ENCODE data around the gene ADGRV1. TPM values are rescaled to one million over a fixed set of nuclear protein-coding genes. Genes with fewer than 3 reads are reported as not detected.

ADGRV1 gene
- polyA plus RNA-seq, 1 of the 3 experiments (the other 2 are of a cell fraction): 0.23 TPM

DNA sequence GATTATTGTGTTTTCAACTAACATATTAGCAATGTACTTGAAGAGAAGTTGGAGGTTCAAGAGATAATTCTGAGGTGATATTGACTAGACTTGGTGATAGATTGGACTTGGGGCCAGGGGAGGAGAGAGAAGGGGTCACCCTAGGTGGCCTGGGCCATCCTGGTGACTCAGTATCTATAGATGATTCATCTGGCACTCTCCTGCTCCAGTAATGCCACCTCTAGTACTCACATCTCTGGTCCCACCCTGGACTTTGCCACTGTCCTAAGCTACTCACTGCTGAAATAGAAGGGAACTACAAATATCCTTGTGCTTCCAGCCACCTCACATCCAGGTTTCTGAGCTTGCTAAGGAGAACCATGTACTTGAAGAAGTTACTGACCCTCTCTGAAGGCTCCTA is 574.6 kb downstream of the ADGRV1 start:
- H3K27ac ChIP-seq (ENCODE audit: low read depth in 2 of 2, low read length in 1 of 2): no peak overlapping the region
- POLR2A ChIA-PET: no interaction called here
- CTCF ChIA-PET: interaction anchor here (1.5 kb wide), 1 partner anchor 252 kb away, joined by 4 read pairs; no protein-coding TSS in a partner anchor

DNA sequence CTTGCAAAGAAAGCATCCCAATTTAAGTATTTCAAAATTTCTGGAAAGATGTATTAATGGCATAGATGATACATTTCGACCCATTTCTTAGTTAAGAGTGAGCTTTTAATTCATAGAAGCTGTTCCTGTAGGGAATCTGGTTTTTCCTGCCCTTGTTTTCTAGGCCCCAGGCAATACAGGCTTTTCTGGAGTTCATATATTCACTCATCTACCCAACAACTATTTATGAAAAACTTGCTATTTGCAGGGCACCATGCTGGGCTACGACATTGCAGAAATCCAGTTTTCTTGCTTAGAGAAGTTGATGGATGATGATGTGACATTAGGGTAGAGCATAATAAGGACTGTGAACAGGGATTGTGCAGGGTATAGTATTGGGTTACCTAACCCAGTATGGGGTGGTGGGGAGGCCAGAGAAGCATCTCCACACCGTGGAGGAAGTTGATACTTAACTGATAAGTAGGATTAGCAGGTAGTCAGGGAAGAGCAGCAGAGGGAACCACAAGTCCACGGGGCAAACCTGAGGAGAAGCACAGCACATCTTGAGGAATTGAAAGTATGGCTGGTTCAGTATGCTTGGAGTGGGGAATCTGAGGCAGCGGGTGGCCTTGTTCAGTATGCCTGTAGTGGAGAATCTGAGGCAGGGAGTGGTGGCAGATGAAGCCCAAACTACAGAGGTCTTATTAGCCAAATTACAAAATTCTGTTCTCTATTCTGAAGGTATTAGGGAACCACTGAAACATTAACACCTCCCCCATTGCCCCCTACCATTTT is 577.1 kb downstream of the ADGRV1 start:
- Histone ChIP-seq H3K9me2 (no peaks in the 10 kb centered on the region), H3K4me1 (ENCODE audit: control insufficient read depth in 1 of 2, insufficient read depth in 2 of 2, low read depth in 1 of 2, low read length in 1 of 2) (no peaks in the 10 kb centered on the region; a peak in 2 of 4 replicates), H4K20me1 (ENCODE audit: insufficient read depth) (no peaks in the 10 kb centered on the region), H3F3A (replicated peaks; ENCODE audit: insufficient read depth) (peaks cover 4% of the 10 kb centered on the region), H3K9me3 (no peaks in the 10 kb centered on the region), H3K36me3 (replicated peaks in 1 of 2; ENCODE audit: control insufficient read depth in 1 of 2, insufficient read depth in 2 of 2, low read length in 1 of 2) (no peaks in the 10 kb centered on the region), H3K27me3 (ENCODE audit: insufficient read depth) (no peaks in the 10 kb centered on the region), H2AFZ (ENCODE audit: low read depth) (no peak overlapping the region), H3K9ac (no peak overlapping the region), H3K27ac (ENCODE audit: low read depth in 2 of 2, low read length in 1 of 2) (0 out of 4 replicates have a peak overlapping the region, but pooled peaks of 1 of the 2 experiments have one; percentile 34), H3K4me2 (no peak overlapping the region), H3K4me3 (ENCODE audit: low read depth in 2 of 2, low read length in 1 of 2) (no peak overlapping the region), H3K79me2 (ENCODE audit: insufficient read depth) (no peaks in the 10 kb centered on the region)
- no peak for DNase-seq
- CTCF ChIA-PET: no interaction called here
- 94% methylated on average over 5 of the region's 5 CpGs for WGBS (ENCODE audit: low lambda C conversion rate)
- POLR2A ChIA-PET: no interaction called here
- TF ChIP-seq TEAD4 (IDR thresholded peaks at IDR 0.05; ENCODE audit: borderline replicate concordance, insufficient read depth) (no peak), JUND (IDR thresholded peaks at IDR 0.05) (no peak), NRF1 (IDR thresholded peaks at IDR 0.05; ENCODE audit: low read depth, low read length) (no peak), NFIC (IDR thresholded peaks at IDR 0.05; ENCODE audit: borderline replicate concordance) (no peak), MEF2A (IDR thresholded peaks at IDR 0.05; ENCODE audit: borderline replicate concordance, low read depth) (no peak), EP300 (IDR thresholded peaks at IDR 0.05; ENCODE audit: borderline replicate concordance in 1 of 2, low read depth in 1 of 2, low read length in 1 of 2) (no peak), RAD21 (IDR thresholded peaks at IDR 0.05; ENCODE audit: low read length) (no peak), SMC3 (IDR thresholded peaks at IDR 0.05; ENCODE audit: low read depth, low read length) (no peak), FOSL2 (IDR thresholded peaks at IDR 0.05; ENCODE audit: borderline replicate concordance, low read depth) (no peak), YY1 (IDR thresholded peaks at IDR 0.05; ENCODE audit: low read depth) (no peak)
- TF ChIP-seq, protein P1, sequence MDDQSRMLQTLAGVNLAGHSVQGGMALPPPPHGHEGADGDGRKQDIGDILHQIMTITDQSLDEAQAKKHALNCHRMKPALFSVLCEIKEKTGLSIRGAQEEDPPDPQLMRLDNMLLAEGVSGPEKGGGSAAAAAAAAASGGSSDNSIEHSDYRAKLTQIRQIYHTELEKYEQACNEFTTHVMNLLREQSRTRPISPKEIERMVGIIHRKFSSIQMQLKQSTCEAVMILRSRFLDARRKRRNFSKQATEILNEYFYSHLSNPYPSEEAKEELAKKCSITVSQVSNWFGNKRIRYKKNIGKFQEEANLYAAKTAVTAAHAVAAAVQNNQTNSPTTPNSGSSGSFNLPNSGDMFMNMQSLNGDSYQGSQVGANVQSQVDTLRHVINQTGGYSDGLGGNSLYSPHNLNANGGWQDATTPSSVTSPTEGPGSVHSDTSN (IDR thresholded peaks at IDR 0.05): no peak

More for the DNA sequence above, 574.6 kb downstream of the ADGRV1 start:
- no peak overlapping the region for H3K9ac ChIP-seq
- H3K4me3 ChIP-seq (ENCODE audit: low read depth in 2 of 2, low read length in 1 of 2): no peak overlapping the region
- no peaks in the 10 kb centered on the region for H3K27me3 ChIP-seq (ENCODE audit: insufficient read depth)
- no peaks in the 10 kb centered on the region for H3K79me2 ChIP-seq (ENCODE audit: insufficient read depth)
- H3K4me2 ChIP-seq: no peak overlapping the region
- H4K20me1 ChIP-seq (ENCODE audit: insufficient read depth): no peaks in the 10 kb centered on the region
- DNase-seq: no peak
- no peak overlapping the region for H2AFZ ChIP-seq (ENCODE audit: low read depth)
- no peaks in the 10 kb centered on the region for H3F3A ChIP-seq (replicated peaks; ENCODE audit: insufficient read depth)
- H3K9me3 ChIP-seq: no peaks in the 10 kb centered on the region
- no peaks in the 10 kb centered on the region for H3K36me3 ChIP-seq (replicated peaks in 1 of 2; ENCODE audit: control insufficient read depth in 1 of 2, insufficient read depth in 2 of 2, low read length in 1 of 2)
- peaks cover 0 to 17% of the 10 kb centered on the region in 2 experiments for H3K4me1 ChIP-seq (ENCODE audit: control insufficient read depth in 1 of 2, insufficient read depth in 2 of 2, low read depth in 1 of 2, low read length in 1 of 2)
- TF ChIP-seq FOXM1 (IDR thresholded peaks at IDR 0.05; ENCODE audit: low read depth) (no peak), FOXJ3 (CRISPR knock-in tag; IDR thresholded peaks at IDR 0.05) (no peak), TAF1 (IDR thresholded peaks at IDR 0.05; ENCODE audit: borderline replicate concordance, low read depth, low read length) (no peak), FOSL2 (IDR thresholded peaks at IDR 0.05; ENCODE audit: borderline replicate concordance, low read depth) (no peak), YY1 (IDR thresholded peaks at IDR 0.05; ENCODE audit: low read depth) (no peak), JUND (IDR thresholded peaks at IDR 0.05) (no peak), ELF1 (IDR thresholded peaks at IDR 0.05) (no peak), TCF12 (IDR thresholded peaks at IDR 0.05) (no peak), GATA2 (CRISPR knock-in tag; IDR thresholded peaks at IDR 0.05) (no peak), TEAD4 (IDR thresholded peaks at IDR 0.05; ENCODE audit: borderline replicate concordance, insufficient read depth) (no peak), EZH2phosphoT487 (IDR thresholded peaks at IDR 0.05; ENCODE audit: borderline replicate concordance, low read depth) (no peak), MEF2A (IDR thresholded peaks at IDR 0.05; ENCODE audit: borderline replicate concordance, low read depth) (no peak)
- TF ChIP-seq, protein P2, sequence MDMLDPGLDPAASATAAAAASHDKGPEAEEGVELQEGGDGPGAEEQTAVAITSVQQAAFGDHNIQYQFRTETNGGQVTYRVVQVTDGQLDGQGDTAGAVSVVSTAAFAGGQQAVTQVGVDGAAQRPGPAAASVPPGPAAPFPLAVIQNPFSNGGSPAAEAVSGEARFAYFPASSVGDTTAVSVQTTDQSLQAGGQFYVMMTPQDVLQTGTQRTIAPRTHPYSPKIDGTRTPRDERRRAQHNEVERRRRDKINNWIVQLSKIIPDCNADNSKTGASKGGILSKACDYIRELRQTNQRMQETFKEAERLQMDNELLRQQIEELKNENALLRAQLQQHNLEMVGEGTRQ (IDR thresholded peaks at IDR 0.05; ENCODE audit: borderline replicate concordance, low read depth, low read length): no peak
- TF ChIP-seq, protein P3, sequence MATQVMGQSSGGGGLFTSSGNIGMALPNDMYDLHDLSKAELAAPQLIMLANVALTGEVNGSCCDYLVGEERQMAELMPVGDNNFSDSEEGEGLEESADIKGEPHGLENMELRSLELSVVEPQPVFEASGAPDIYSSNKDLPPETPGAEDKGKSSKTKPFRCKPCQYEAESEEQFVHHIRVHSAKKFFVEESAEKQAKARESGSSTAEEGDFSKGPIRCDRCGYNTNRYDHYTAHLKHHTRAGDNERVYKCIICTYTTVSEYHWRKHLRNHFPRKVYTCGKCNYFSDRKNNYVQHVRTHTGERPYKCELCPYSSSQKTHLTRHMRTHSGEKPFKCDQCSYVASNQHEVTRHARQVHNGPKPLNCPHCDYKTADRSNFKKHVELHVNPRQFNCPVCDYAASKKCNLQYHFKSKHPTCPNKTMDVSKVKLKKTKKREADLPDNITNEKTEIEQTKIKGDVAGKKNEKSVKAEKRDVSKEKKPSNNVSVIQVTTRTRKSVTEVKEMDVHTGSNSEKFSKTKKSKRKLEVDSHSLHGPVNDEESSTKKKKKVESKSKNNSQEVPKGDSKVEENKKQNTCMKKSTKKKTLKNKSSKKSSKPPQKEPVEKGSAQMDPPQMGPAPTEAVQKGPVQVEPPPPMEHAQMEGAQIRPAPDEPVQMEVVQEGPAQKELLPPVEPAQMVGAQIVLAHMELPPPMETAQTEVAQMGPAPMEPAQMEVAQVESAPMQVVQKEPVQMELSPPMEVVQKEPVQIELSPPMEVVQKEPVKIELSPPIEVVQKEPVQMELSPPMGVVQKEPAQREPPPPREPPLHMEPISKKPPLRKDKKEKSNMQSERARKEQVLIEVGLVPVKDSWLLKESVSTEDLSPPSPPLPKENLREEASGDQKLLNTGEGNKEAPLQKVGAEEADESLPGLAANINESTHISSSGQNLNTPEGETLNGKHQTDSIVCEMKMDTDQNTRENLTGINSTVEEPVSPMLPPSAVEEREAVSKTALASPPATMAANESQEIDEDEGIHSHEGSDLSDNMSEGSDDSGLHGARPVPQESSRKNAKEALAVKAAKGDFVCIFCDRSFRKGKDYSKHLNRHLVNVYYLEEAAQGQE (IDR thresholded peaks at IDR 0.05; ENCODE audit: low read depth, low read length): no peak
- TF ChIP-seq, protein P4, sequence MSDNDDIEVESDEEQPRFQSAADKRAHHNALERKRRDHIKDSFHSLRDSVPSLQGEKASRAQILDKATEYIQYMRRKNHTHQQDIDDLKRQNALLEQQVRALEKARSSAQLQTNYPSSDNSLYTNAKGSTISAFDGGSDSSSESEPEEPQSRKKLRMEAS (IDR thresholded peaks at IDR 0.05; ENCODE audit: low read depth): no peak
- H3K9me2 ChIP-seq: no peaks in the 10 kb centered on the region

All from SK-N-SH (cell line).